Fibroblast of lung (primary cell): ENCODE data around the gene BORCS6. TPM values are rescaled to one million over a fixed set of nuclear protein-coding genes. Genes with fewer than 3 reads are reported as not detected.

Experiments used
- DNase-seq, 2 donors: peaks; one replicate each; pipeline versions ENCODE4 v3.0.0 to v3.0.0-alpha.2; 2010; ENCODE audit warnings: low read depth in 2 of 2
- H2AFZ ChIP-seq: 2 replicates; pipeline ENCODE4 v1.5.1; 2012; ENCODE audit warnings: low read length, control low read depth, inconsistent platforms
- H3K27ac ChIP-seq: 2 replicates; pipeline ENCODE4 v1.5.1; 2011; ENCODE audit warnings: low read length, control low read depth; ENCODE audit not compliant: insufficient read depth
- H3K27me3 ChIP-seq: 2 replicates; pipeline ENCODE4 v1.5.1; 2011; ENCODE audit warnings: mild to moderate bottlenecking, low read length; ENCODE audit not compliant: control insufficient read depth, insufficient read depth
- H3K36me3 ChIP-seq: 2 replicates; pipeline ENCODE4 v1.5.1; 2011; ENCODE audit warnings: low read length; ENCODE audit not compliant: control insufficient read depth, insufficient read depth
- H3K4me1 ChIP-seq: 2 replicates; pipeline ENCODE4 v1.5.1; 2011; ENCODE audit warnings: low read length; ENCODE audit not compliant: control insufficient read depth, insufficient read depth; ENCODE audit errors: extremely low read depth
- H3K4me2 ChIP-seq: 2 replicates; pipeline ENCODE4 v1.5.1; 2011; ENCODE audit warnings: low read length, control low read depth; ENCODE audit not compliant: insufficient read depth; ENCODE audit errors: extremely low read depth
- H3K4me3 ChIP-seq, 4 experiments: fragments of 200-600 bp in 1 of 4; sonication (generic) in 1 of 4; replicated peaks in 1 of 4; 2 replicates each; pipeline ENCODE4 v1.5.1; 2011 to 2016; ENCODE audit warnings: low read length in 4 of 4, low read depth in 3 of 4, mild to moderate bottlenecking in 3 of 4, control low read depth in 2 of 4, inconsistent platforms in 1 of 4, mixed read lengths in 1 of 4; ENCODE audit not compliant: insufficient read depth in 1 of 4; ENCODE audit errors: control extremely low read depth in 1 of 4
- H3K79me2 ChIP-seq: 2 replicates; pipeline ENCODE4 v1.5.1; 2012; ENCODE audit warnings: mild to moderate bottlenecking, low read length, inconsistent platforms; ENCODE audit not compliant: control insufficient read depth, insufficient read depth
- H3K9ac ChIP-seq: 2 replicates; pipeline ENCODE4 v1.5.1; 2011; ENCODE audit warnings: mild to moderate bottlenecking, low read length, control low read depth; ENCODE audit not compliant: insufficient read depth
- H3K9me3 ChIP-seq: 2 replicates; pipeline ENCODE4 v1.5.1; 2012; ENCODE audit warnings: low read depth, low read length; ENCODE audit not compliant: control insufficient read depth, insufficient read depth
- H4K20me1 ChIP-seq: 2 replicates; pipeline ENCODE4 v1.5.1; 2011; ENCODE audit warnings: low read length; ENCODE audit not compliant: control insufficient read depth, insufficient read depth; ENCODE audit errors: extremely low read depth
- CTCF ChIP-seq, 2 donors: IDR thresholded peaks in 1 of 2; conservative IDR thresholded peaks in 1 of 2; 1 replicate in 1 of 2; 2 replicates in 1 of 2; pipeline ENCODE4 v1.5.1; 2011 to 2012; ENCODE audit warnings: low read length in 2 of 2, control low read depth in 1 of 2, inconsistent platforms in 1 of 2, low read depth in 1 of 2, mild to moderate bottlenecking in 1 of 2
- EZH2 ChIP-seq: IDR thresholded peaks from 2 replicates; pipeline ENCODE4 v1.5.1; 2012; ENCODE audit warnings: low read length, control low read depth, mild to moderate bottlenecking; ENCODE audit errors: missing control alignments
- polyA minus RNA-seq: library from RNA; depleted of rRNA, polyadenylated mRNA; stranded (reverse); fragments of >200 nt; gene quantifications from 2 replicates; pipeline ENCODE4 v1.2.3, GENCODE V29; 2011; ENCODE audit warnings: low replicate concordance
- polyA plus RNA-seq, 2 donors: library from polyadenylated mRNA; depleted of rRNA in 1 of 2; stranded (reverse) in 1 of 2; unstranded in 1 of 2; fragments of >200 nt; gene quantifications; 2 replicates each; pipeline ENCODE4 v1.2.1, GENCODE V29; 2011 to 2012; ENCODE audit warnings: missing spikeins in 1 of 2
- total RNA-seq: library from RNA; depleted of rRNA; stranded (reverse); fragments of >200 nt; gene quantifications from 2 replicates; pipeline ENCODE4 v1.2.1, GENCODE V29; 2014

BORCS6 gene
- 6.9 and 11.4 TPM in 2 replicates for total RNA-seq
- 2.8 and 2.9 TPM in 2 replicates for polyA plus RNA-seq
- 4.5 and 5.6 TPM in 2 replicates for polyA plus RNA-seq (2012)
- polyA minus RNA-seq: 3.2 and 4.0 TPM in 2 replicates

- H3K4me2 ChIP-seq: peak within 1 kb of the TSS; percentile 98
- H3K9me3 ChIP-seq: no peaks in the 10 kb centered on the region
- H3K27me3 ChIP-seq: no peaks in the 10 kb centered on the region
- H3K79me2 ChIP-seq: peaks cover 15% of the 10 kb centered on the region
- H3K9ac ChIP-seq: peak within 1 kb of the TSS; percentile 57
- peaks cover 13% of the 10 kb centered on the region for H3K4me1 ChIP-seq
- peak; percentile 98 to 99 for DNase-seq
- no peaks in the 10 kb centered on the region for H3K36me3 ChIP-seq
- peak within 1 kb of the TSS; percentile 61 for H3K27ac ChIP-seq
- peak within 1 kb of the TSS; percentile 69 for H2AFZ ChIP-seq
- peaks cover 2% of the 10 kb centered on the region for H4K20me1 ChIP-seq
- H3K4me3 ChIP-seq: peak within 1 kb of the TSS; percentile 66 to 84 (median 73)
- TF ChIP-seq CTCF (conservative IDR thresholded peaks at IDR 0.05 in 1 of 2, IDR thresholded peaks at IDR 0.05 in 1 of 2; ENCODE audit: low read depth in 1 of 2, low read length in 2 of 2) (peak; percentile 3 to 6), EZH2 (no peak)
Observed at GRCh38 chr17:8189711-8190477, at the start of gene BORCS6. BORCS6 (minus strand) TSS chr17:8190180; CDS start chr17:8190140, 40 bp downstream.

GRCh38 chr17:8237886-8238285 is 47.9 kb upstream of the BORCS6 start:
- Histone ChIP-seq H3K4me3 (no peak overlapping the region), H3K4me2 (no peak overlapping the region), H3K9ac (no peak overlapping the region), H3K79me2 (no peaks in the 10 kb centered on the region), H2AFZ (no peak overlapping the region), H3K4me1 (no peaks in the 10 kb centered on the region), H4K20me1 (no peaks in the 10 kb centered on the region), H3K9me3 (no peaks in the 10 kb centered on the region), H3K36me3 (peaks cover 4% of the 10 kb centered on the region), H3K27me3 (no peaks in the 10 kb centered on the region), H3K27ac (no peak overlapping the region)
- TF ChIP-seq EZH2 (no peak), CTCF (conservative IDR thresholded peaks at IDR 0.05 in 1 of 2, IDR thresholded peaks at IDR 0.05 in 1 of 2; ENCODE audit: low read depth in 1 of 2, low read length in 2 of 2) (no peak)
- no peak for DNase-seq

GRCh38 chr17:8237175-8237574 is 47.2 kb upstream of the BORCS6 start:
- no peaks in the 10 kb centered on the region for H3K27me3 ChIP-seq
- no peaks in the 10 kb centered on the region for H3K4me1 ChIP-seq
- no peaks in the 10 kb centered on the region for H3K79me2 ChIP-seq
- TF ChIP-seq CTCF (conservative IDR thresholded peaks at IDR 0.05 in 1 of 2, IDR thresholded peaks at IDR 0.05 in 1 of 2; ENCODE audit: low read depth in 1 of 2, low read length in 2 of 2) (no peak), EZH2 (no peak)
- H3K9ac ChIP-seq: no peak overlapping the region
- no peak overlapping the region for H2AFZ ChIP-seq
- no peak for DNase-seq
- H3K9me3 ChIP-seq: no peaks in the 10 kb centered on the region
- H3K4me2 ChIP-seq: no peak overlapping the region
- no peak overlapping the region for H3K4me3 ChIP-seq
- H3K36me3 ChIP-seq: peaks cover 4% of the 10 kb centered on the region
- H4K20me1 ChIP-seq: no peaks in the 10 kb centered on the region
- no peak overlapping the region for H3K27ac ChIP-seq
